ENCODE data around the gene STIMATE. TPM values are rescaled to one million over a fixed set of nuclear protein-coding genes. Genes with fewer than 3 reads are reported as not detected.

The STIMATE gene
- total and polyA plus RNA-seq, 2 experiments from 2014 or later: 11.2 to 23.6 TPM

DNA sequence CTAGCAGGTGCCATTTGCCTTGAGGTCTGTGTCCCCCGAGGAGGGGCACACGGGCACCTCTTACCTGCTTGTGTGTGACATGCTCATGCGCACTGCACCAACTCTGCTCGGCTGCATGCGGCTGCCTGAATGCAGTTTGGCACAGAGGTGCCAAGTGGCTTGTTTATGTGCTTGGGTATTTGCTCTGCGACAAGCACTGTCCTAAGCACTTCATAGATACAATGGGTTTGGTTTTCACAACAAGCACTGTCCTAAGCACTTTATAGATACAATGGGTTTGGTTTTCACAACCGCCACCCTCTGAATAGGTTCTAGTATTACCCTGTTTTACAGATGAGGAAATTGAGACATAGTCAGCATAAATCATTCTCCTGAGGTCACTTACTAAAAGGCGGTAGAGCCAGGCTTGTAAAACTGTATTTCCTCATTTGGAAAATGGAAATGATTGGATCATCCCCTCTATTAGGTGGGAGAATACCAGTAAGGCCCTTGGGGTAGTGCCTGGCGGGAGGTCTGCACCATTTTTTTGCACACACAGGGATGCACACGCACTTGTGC, 67.4 kb downstream of the STIMATE start:
- no peaks in the 10 kb centered on the region for H3K9me3 Mint-ChIP-seq
- TF ChIP-seq POLR2AphosphoS5 (IDR thresholded peaks at IDR 0.05; ENCODE audit: low read depth) (no peak), ZNF331 (CRISPR knock-in tag; IDR thresholded peaks at IDR 0.05; ENCODE audit: low read depth) (no peak), CREB1 (CRISPR knock-in tag; IDR thresholded peaks at IDR 0.05; ENCODE audit: low read depth) (no peak), EZH2phosphoT487 (IDR thresholded peaks at IDR 0.05; ENCODE audit: unreplicated experiment) (no peak), JUNB (IDR thresholded peaks at IDR 0.05; ENCODE audit: unreplicated experiment) (no peak)
- TF ChIP-seq, protein P1, sequence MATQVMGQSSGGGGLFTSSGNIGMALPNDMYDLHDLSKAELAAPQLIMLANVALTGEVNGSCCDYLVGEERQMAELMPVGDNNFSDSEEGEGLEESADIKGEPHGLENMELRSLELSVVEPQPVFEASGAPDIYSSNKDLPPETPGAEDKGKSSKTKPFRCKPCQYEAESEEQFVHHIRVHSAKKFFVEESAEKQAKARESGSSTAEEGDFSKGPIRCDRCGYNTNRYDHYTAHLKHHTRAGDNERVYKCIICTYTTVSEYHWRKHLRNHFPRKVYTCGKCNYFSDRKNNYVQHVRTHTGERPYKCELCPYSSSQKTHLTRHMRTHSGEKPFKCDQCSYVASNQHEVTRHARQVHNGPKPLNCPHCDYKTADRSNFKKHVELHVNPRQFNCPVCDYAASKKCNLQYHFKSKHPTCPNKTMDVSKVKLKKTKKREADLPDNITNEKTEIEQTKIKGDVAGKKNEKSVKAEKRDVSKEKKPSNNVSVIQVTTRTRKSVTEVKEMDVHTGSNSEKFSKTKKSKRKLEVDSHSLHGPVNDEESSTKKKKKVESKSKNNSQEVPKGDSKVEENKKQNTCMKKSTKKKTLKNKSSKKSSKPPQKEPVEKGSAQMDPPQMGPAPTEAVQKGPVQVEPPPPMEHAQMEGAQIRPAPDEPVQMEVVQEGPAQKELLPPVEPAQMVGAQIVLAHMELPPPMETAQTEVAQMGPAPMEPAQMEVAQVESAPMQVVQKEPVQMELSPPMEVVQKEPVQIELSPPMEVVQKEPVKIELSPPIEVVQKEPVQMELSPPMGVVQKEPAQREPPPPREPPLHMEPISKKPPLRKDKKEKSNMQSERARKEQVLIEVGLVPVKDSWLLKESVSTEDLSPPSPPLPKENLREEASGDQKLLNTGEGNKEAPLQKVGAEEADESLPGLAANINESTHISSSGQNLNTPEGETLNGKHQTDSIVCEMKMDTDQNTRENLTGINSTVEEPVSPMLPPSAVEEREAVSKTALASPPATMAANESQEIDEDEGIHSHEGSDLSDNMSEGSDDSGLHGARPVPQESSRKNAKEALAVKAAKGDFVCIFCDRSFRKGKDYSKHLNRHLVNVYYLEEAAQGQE (IDR thresholded peaks at IDR 0.05; ENCODE audit: unreplicated experiment): no peak
- TF ChIP-seq, protein P2, sequence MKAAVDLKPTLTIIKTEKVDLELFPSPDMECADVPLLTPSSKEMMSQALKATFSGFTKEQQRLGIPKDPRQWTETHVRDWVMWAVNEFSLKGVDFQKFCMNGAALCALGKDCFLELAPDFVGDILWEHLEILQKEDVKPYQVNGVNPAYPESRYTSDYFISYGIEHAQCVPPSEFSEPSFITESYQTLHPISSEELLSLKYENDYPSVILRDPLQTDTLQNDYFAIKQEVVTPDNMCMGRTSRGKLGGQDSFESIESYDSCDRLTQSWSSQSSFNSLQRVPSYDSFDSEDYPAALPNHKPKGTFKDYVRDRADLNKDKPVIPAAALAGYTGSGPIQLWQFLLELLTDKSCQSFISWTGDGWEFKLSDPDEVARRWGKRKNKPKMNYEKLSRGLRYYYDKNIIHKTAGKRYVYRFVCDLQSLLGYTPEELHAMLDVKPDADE (IDR thresholded peaks at IDR 0.05): no peak
- H3K4me1 Mint-ChIP-seq: peaks cover 17% of the 10 kb centered on the region
- no peaks in the 10 kb centered on the region for H3K36me3 ChIP-seq (ENCODE audit: insufficient read depth)
- no peak overlapping the region for H3K27ac Mint-ChIP-seq
- H3K27ac ChIP-seq (ENCODE audit: low read depth): no peak overlapping the region
- no peak overlapping the region for H3K4me3 ChIP-seq
- ATAC-seq (no peak), DNase-seq (ENCODE audit: low spot score) (no peak)
- no peak overlapping the region for H2AFZ ChIP-seq
- H3F3A ChIP-seq (replicated peaks; ENCODE audit: low read depth): no peaks in the 10 kb centered on the region
- no peaks in the 10 kb centered on the region for H3K79me2 ChIP-seq (replicated peaks; ENCODE audit: insufficient read depth)
- H3K9me2 ChIP-seq (ENCODE audit: insufficient read depth): no peaks in the 10 kb centered on the region
- peaks cover 2% of the 10 kb centered on the region; the same call in 1 of the 3 replicates for H3K36me3 Mint-ChIP-seq (ENCODE audit: low read depth)
- H3K4me3 Mint-ChIP-seq: no peak overlapping the region
- peaks cover 10% of the 10 kb centered on the region for H3K27me3 Mint-ChIP-seq (ENCODE audit: insufficient read depth, low read depth, poor library complexity)
- no peaks in the 10 kb centered on the region for H4K20me1 ChIP-seq (replicated peaks; ENCODE audit: insufficient read depth)
- no peaks in the 10 kb centered on the region for H3K4me1 ChIP-seq (ENCODE audit: insufficient read depth)
- no peak overlapping the region for H3K4me2 ChIP-seq
- H3K27me3 ChIP-seq (ENCODE audit: insufficient read depth): no peaks in the 10 kb centered on the region

DNA sequence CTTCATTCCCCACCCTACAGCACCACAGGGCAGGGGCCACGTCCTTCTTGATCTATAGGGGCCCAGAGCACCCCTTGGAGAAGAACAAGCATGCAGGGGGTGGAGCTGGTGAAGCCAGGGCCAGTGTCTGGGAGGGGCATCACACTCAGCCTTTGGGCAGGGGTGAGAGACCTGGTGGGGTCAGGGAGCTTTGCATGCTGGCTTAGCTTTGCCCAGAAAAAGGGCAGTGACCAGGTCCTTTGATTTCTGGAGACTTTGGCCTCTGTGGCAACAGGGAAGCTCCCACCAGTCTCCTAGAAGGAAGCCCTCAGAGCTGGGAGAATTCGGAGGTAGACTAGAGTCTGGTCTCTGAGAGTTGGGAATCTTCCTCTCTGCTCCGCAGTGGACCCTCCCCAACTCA, 67.9 kb downstream of the STIMATE start:
- H3K9me2 ChIP-seq (ENCODE audit: insufficient read depth): no peaks in the 10 kb centered on the region
- H3K27me3 ChIP-seq (ENCODE audit: insufficient read depth): no peaks in the 10 kb centered on the region
- no peak overlapping the region for H3K27ac Mint-ChIP-seq
- H4K20me1 ChIP-seq (replicated peaks; ENCODE audit: insufficient read depth): no peaks in the 10 kb centered on the region
- no peak overlapping the region for H3K4me2 ChIP-seq
- H3K27me3 Mint-ChIP-seq (ENCODE audit: insufficient read depth, low read depth, poor library complexity): peaks cover 10% of the 10 kb centered on the region
- H3K36me3 Mint-ChIP-seq (ENCODE audit: low read depth): peaks cover 4% of the 10 kb centered on the region; the same call in 1 of the 3 replicates
- H3K79me2 ChIP-seq (replicated peaks; ENCODE audit: insufficient read depth): no peaks in the 10 kb centered on the region
- H3K4me3 ChIP-seq: no peak overlapping the region
- no peaks in the 10 kb centered on the region for H3F3A ChIP-seq (replicated peaks; ENCODE audit: low read depth)
- peaks cover 17% of the 10 kb centered on the region for H3K4me1 Mint-ChIP-seq
- H3K9me3 Mint-ChIP-seq: no peaks in the 10 kb centered on the region
- no peak overlapping the region for H3K4me3 Mint-ChIP-seq
- no peak overlapping the region for H2AFZ ChIP-seq
- ATAC-seq (no peak), DNase-seq (ENCODE audit: low spot score) (no peak)
- no peak overlapping the region for H3K27ac ChIP-seq (ENCODE audit: low read depth)
- H3K36me3 ChIP-seq (ENCODE audit: insufficient read depth): no peaks in the 10 kb centered on the region
- H3K4me1 ChIP-seq (ENCODE audit: insufficient read depth): no peaks in the 10 kb centered on the region
- TF ChIP-seq EZH2phosphoT487 (IDR thresholded peaks at IDR 0.05; ENCODE audit: unreplicated experiment) (no peak), NANOG (IDR thresholded peaks at IDR 0.05; ENCODE audit: borderline replicate concordance) (no peak), JUNB (IDR thresholded peaks at IDR 0.05; ENCODE audit: unreplicated experiment) (no peak)
- TF ChIP-seq, protein P3, sequence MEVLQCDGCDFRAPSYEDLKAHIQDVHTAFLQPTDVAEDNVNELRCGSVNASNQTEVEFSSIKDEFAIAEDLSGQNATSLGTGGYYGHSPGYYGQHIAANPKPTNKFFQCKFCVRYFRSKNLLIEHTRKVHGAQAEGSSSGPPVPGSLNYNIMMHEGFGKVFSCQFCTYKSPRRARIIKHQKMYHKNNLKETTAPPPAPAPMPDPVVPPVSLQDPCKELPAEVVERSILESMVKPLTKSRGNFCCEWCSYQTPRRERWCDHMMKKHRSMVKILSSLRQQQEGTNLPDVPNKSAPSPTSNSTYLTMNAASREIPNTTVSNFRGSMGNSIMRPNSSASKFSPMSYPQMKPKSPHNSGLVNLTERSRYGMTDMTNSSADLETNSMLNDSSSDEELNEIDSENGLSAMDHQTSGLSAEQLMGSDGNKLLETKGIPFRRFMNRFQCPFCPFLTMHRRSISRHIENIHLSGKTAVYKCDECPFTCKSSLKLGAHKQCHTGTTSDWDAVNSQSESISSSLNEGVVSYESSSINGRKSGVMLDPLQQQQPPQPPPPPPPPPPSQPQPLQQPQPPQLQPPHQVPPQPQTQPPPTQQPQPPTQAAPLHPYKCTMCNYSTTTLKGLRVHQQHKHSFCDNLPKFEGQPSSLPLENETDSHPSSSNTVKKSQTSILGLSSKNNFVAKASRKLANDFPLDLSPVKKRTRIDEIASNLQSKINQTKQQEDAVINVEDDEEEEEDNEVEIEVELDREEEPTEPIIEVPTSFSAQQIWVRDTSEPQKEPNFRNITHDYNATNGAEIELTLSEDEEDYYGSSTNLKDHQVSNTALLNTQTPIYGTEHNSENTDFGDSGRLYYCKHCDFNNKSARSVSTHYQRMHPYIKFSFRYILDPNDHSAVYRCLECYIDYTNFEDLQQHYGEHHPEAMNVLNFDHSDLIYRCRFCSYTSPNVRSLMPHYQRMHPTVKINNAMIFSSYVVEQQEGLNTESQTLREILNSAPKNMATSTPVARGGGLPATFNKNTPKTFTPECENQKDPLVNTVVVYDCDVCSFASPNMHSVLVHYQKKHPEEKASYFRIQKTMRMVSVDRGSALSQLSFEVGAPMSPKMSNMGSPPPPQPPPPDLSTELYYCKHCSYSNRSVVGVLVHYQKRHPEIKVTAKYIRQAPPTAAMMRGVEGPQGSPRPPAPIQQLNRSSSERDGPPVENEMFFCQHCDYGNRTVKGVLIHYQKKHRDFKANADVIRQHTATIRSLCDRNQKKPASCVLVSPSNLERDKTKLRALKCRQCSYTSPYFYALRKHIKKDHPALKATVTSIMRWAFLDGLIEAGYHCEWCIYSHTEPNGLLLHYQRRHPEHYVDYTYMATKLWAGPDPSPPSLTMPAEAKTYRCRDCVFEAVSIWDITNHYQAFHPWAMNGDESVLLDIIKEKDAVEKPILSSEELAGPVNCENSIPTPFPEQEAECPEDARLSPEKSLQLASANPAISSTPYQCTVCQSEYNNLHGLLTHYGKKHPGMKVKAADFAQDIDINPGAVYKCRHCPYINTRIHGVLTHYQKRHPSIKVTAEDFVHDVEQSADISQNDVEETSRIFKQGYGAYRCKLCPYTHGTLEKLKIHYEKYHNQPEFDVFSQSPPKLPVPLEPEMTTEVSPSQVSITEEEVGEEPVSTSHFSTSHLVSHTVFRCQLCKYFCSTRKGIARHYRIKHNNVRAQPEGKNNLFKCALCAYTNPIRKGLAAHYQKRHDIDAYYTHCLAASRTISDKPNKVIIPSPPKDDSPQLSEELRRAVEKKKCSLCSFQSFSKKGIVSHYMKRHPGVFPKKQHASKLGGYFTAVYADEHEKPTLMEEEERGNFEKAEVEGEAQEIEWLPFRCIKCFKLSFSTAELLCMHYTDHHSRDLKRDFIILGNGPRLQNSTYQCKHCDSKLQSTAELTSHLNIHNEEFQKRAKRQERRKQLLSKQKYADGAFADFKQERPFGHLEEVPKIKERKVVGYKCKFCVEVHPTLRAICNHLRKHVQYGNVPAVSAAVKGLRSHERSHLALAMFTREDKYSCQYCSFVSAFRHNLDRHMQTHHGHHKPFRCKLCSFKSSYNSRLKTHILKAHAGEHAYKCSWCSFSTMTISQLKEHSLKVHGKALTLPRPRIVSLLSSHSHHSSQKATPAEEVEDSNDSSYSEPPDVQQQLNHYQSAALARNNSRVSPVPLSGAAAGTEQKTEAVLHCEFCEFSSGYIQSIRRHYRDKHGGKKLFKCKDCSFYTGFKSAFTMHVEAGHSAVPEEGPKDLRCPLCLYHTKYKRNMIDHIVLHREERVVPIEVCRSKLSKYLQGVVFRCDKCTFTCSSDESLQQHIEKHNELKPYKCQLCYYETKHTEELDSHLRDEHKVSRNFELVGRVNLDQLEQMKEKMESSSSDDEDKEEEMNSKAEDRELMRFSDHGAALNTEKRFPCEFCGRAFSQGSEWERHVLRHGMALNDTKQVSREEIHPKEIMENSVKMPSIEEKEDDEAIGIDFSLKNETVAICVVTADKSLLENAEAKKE (CRISPR knock-in tag; IDR thresholded peaks at IDR 0.05): no peak

Data from GM23338 (cell line).